ENCODE measurements around the gene FAM174C. TPM values are rescaled to one million over a fixed set of nuclear protein-coding genes. Genes with fewer than 3 reads are reported as not detected.
"Not testable (repeated sequence)": the region's sequence is repeated elsewhere in the genome, so short reads cannot be mapped to it uniquely, and the experiment has no call there.

FAM174C gene
- total RNA-seq, 3 donors from 2014 or later = 34.2 to 40.1 (median 39.8) TPM

DNA sequence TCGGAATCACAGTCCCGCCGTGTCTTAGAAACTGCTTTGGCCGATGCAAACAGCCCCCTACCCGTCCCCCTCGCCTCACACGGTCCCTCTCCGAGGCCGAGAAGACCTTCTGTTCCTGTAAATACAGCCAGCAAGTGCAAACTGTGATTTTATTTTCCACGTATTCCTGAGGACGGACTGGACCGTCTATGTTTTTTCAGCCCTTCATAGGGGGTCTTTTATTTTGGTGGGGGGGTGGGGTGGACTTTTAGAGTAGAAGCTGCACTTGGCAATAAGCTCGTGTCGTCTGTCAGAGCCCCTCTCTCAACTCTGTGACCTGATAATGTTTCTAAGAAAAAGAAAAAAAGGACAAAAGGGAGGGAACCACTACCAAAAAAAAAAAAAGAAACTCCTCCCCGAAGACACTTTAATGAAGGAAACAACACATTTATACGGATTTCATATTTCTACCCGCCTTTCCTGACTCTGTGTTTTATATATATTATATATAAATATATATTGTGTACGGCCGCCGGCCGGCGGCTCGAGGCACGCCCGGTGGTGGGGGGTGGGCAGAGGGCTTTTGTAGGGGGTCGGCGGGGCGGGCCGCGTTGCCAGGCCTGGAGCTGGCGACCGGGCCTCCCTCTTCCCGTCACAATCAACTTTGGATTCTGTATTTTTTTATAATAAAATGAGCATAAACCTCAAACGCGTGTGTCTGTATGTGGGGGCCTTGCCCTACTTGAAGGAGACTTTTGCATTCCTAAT lies 25.6 kb downstream of the FAM174C start:
- no peaks in the 10 kb centered on the region for H3K9me3 ChIP-seq
- TF ChIP-seq, protein P1, sequence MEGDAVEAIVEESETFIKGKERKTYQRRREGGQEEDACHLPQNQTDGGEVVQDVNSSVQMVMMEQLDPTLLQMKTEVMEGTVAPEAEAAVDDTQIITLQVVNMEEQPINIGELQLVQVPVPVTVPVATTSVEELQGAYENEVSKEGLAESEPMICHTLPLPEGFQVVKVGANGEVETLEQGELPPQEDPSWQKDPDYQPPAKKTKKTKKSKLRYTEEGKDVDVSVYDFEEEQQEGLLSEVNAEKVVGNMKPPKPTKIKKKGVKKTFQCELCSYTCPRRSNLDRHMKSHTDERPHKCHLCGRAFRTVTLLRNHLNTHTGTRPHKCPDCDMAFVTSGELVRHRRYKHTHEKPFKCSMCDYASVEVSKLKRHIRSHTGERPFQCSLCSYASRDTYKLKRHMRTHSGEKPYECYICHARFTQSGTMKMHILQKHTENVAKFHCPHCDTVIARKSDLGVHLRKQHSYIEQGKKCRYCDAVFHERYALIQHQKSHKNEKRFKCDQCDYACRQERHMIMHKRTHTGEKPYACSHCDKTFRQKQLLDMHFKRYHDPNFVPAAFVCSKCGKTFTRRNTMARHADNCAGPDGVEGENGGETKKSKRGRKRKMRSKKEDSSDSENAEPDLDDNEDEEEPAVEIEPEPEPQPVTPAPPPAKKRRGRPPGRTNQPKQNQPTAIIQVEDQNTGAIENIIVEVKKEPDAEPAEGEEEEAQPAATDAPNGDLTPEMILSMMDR (IDR thresholded peaks at IDR 0.05) = no peak
- H3K4me1 ChIP-seq (ENCODE audit: low read depth) = peaks cover 9% of the 10 kb centered on the region
- no peak overlapping the region for H3K4me3 ChIP-seq
- DNase-seq (no peak), ATAC-seq (no peak)
- no peaks in the 10 kb centered on the region for H3K36me3 ChIP-seq (ENCODE audit: low read depth)
- intact Hi-C loops (cut with DNase I, micrococcal nuclease) = no loop called here

DNA sequence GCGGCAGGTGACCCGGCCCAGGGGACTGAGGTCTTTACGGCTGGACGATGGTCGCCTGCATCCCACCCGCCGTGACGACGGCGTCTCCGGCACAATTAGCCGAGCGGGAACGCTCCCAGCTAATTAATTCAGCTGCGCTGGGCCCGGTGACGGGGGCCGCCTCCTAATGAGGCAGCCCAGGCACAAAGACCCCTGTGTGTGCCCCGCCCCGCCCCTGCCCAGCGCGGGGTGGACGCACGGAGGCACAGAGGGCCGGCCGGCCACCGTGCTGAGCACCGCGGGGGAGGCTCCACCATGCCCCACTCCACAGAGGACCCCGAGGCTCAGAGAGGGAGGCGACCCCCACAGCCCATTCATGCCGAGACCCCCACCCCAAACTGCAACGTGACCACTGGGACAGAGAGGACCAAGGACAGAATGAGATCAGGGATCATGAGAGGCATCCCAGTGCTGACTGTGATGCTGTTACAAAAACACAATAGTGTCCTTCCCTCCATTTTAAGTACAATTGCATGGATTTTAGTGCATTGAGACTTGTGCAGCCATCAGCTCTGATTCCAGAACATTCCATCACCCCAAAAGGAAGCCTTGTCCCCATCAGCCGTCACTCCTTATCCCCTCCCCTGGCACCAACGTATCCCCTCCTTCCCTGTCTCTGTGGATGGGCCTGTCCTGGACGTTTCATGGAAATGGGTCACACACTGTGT lies 27.4 kb downstream of the FAM174C start:
- peaks cover 9% of the 10 kb centered on the region for H3K4me1 ChIP-seq (ENCODE audit: low read depth)
- TF ChIP-seq, protein P1 (IDR thresholded peaks at IDR 0.05) = no peak
- DNase-seq (no peak), ATAC-seq (no peak)
- H3K4me3 ChIP-seq = no peak overlapping the region
- no peaks in the 10 kb centered on the region for H3K9me3 ChIP-seq
- intact Hi-C loops (cut with DNase I, micrococcal nuclease) = no loop called here
- H3K36me3 ChIP-seq (ENCODE audit: low read depth) = no peaks in the 10 kb centered on the region

DNA sequence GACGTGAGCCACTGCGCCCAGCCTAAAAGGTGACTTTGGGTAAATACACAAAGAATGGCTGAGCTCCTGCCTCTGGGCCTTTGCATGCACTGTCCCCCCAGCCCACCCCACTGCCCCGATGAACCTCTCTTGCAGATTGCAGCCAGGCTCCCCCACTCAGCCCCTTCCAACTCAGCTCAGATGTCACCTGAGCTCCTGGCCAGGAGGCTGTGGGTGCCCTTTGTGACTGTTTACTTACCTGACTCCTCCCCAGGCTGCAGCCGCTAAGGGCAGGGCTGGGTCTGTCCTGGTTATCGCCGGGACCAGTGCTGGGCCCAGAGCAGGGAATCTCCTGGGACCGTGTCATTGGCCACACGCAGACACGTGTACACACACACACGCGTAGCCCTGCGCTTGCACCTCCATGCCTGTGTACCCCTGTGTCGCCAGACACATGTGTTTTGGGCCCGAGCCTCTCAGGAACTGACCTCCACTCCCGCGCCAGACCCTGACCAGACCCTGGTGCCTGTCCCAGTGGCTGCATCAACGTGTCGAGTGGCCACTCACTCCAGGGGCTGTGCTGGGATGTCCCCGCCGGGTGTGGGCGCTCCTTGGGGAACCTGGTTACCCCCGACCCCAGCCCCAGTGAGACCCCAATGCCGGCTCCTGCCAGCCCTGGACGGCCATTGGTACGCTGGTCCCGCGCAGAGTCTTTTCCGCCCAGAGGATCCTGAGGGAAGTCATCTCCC lies 29.0 kb downstream of the FAM174C start:
- TF ChIP-seq, protein P1 (IDR thresholded peaks at IDR 0.05) = no peak
- intact Hi-C loops (cut with DNase I, micrococcal nuclease) = no loop called here
- Histone ChIP-seq H3K4me3 (no peak overlapping the region), H3K4me1 (ENCODE audit: low read depth) (peaks cover 9% of the 10 kb centered on the region), H3K9me3 (no peaks in the 10 kb centered on the region), H3K36me3 (ENCODE audit: low read depth) (no peaks in the 10 kb centered on the region)
- DNase-seq (peak in 2 of 3 donors; percentile 72 to 75), ATAC-seq (peak; percentile 98)

DNA sequence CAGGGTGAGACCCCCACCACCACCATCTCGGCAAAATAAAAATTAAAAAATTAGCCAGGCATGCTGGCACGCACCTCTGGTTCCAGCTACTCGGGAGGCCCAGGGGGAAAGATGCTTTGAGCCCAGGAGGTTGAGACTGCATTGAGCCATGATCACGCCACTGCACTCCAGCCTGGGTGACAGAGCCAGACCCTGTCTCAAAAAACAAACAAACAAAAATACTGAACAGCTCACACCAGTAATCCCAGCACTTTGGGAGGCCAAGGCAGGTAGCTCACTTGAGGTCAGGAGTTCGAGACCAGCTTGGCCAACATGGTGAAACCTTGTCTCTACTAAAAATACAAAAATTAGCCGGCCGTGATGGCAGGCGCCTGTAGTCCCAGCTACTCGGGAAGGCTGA lies 30.0 kb downstream of the FAM174C start:
- intact Hi-C loops (cut with DNase I, micrococcal nuclease); H3K9me3 ChIP-seq; H3K36me3 ChIP-seq (ENCODE audit: low read depth); H3K4me3 ChIP-seq; H3K4me1 ChIP-seq (ENCODE audit: low read depth); DNase-seq; ATAC-seq: not testable (repeated sequence)

DNA sequence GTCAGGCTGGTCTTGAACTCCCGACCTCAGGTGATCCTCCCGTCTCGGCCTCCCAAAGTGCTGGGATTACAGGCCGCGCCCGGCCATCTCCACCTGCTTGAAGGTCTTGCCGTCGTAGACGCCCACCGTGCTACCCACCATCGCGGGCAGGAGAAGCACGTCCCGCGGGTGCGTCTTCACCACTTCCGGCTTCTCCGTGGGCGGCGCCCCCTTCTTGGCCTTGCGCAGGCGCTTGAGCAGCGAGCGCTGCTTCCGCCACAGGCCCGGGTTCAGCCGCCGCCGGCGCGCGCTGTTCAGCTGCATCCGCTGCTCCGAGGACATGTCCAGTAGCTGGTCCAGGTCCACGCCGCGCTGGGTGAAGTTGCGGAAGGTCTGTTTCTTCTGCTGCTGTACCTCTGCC lies 32.0 kb downstream of the FAM174C start:
- Histone ChIP-seq H3K4me1 (ENCODE audit: low read depth) (peaks cover 9% of the 10 kb centered on the region), H3K9me3 (no peaks in the 10 kb centered on the region), H3K36me3 (ENCODE audit: low read depth) (no peaks in the 10 kb centered on the region), H3K4me3 (no peak overlapping the region)
- TF ChIP-seq, protein P1 (IDR thresholded peaks at IDR 0.05) = no peak
- intact Hi-C loops (cut with DNase I, micrococcal nuclease) = no loop called here
- DNase-seq = no peak
- no peak for ATAC-seq

Data from mucosa of descending colon (tissue), 3 donors.